HG02970 (cell line): ENCODE measurements around the gene XYLT1.

Source experiments
- ATAC-seq: cut with Tn5 transposase; IDR thresholded peaks from one replicate; pipeline ENCODE4 v1.9.1; 2021; ENCODE audit warnings: mild to moderate bottlenecking, moderate library complexity, moderate number of reproducible peaks; ENCODE audit not compliant: unreplicated experiment, low FRiP score

XYLT1 gene

DNA sequence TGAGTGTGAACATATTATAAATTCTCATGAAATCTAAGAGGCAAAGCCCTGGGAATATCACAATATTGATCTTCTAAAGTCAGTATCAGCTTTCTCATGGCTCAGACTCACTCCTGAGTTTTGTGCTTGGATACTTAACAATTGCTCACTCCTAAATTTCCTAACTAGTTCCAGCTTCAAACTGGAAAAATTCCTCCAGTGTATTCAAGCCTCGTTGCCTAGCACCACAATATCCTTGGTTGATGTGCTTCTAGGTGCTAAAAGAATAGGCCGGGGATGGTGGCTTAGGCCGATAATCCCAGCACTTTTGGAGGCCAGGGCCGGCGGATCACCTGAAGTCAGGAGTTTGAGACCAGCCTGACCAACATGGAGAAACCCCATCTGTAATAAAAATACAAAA is 62.5 kb downstream of the XYLT1 start:
- ATAC-seq: no peak

DNA sequence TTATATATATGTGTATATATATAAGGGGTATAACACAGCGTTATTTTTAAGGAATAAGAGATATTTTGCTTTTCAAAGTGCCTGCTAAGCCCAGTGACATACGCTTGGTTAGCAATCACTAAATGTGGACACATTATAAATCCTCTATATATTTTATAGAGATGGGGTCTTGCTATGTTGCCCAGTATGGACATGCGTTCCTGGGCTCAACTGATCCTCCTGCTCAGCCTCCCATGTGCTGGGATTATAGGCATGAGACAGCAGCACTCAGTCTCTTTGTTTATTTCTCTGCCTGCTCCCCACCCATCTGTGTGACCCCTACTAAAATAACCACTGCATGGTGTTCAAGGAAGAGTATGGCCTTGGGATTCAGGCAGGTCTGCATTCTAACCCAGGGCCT is 63.4 kb downstream of the XYLT1 start:
- no peak for ATAC-seq

DNA sequence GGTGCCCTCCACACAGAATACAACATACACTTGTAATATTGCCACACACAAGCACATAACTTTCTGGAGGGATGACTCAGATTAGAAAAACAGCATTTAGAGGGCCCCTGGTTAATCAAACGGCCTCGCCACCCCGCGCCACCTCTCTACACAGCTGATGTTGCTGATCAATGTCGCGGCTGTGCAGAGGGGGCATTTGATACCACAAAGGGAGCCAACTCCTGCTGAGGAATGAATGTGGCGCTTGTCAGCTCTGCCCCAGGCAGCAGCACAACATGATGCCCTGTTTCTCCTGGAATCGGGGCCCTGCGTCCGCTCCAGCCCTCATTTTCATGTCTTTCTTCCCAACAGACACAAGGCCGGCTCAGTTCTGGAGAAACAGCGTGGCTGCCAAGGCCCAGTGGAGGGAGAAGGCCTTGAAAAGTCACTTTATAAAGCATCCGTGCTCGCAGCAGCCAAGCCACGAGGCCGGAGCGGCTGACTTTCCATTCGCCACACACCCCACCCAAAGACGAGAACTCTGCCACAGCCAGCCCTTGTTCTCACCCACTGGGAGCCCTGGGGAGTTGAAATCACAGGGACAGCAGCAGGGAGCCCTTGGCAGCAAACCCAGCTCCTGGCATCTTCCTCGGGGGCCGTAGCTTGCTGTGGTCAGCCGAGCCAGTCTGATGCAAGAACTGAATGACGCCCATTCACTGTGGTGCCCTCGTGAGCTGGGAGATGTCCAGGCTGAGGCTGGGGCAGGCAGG is 65.6 kb downstream of the XYLT1 start:
- ATAC-seq: no peak

DNA sequence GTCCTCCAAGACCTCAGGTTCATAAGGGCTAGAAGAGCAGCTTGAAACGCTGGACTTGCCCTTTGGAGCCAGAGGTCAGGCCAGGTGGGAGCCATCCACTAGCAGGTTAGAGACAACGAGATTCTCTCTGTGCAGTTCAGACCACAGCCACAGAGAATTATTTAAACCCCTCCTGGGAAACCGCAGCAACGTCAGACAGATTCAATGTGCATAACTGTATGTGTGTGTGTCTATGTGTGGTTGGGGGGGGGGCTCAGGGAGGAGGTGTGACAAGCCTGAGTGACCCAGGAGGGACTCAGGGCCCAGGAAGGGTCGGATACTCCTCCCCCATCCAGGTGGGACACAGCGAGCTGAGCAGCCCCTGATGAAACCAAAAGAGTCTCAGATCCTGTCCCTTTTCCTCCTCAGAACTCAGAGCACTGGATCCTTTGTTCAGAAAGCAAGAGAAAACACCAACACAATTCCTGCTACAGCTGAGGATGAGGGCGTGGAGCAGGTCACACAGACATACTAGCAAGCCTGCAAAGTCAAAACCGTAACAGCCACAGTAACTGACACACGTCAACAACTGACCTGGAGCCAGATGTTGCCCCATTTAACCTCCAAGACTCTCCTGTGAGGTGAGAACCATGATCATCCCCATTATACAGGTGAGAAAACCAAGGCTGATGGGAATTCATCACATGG is 66.8 kb downstream of the XYLT1 start:
- no peak for ATAC-seq

DNA sequence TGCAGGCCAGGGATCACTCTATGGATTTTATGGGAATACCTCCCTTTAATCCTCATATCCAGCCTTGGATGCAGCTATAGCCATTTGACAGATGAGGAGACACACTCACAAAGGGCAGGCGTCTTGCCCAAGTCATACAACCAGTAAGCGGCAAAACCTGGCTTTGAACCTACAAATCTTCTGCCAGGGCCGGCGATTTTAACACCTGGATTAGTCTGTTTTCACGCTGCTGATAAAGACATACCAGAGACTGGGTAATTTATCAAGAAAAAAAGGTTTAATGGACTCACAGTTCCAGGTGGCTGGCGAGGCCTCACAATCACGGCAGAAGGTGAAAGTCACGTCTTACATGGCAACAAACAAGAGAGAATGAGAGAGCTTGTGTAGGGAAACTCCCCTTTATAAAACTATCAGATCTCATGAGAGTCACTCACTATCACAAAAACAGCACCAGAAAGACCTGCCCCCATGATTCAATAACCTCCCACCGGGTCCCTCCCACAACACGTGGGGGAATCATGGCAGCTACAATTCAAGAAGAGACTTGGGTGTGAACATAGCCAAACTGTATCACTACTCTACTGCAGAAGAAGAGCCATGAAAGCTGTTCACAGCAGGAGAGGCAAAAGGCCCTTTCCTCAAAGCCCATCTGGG is 67.5 kb downstream of the XYLT1 start:
- no peak for ATAC-seq

DNA sequence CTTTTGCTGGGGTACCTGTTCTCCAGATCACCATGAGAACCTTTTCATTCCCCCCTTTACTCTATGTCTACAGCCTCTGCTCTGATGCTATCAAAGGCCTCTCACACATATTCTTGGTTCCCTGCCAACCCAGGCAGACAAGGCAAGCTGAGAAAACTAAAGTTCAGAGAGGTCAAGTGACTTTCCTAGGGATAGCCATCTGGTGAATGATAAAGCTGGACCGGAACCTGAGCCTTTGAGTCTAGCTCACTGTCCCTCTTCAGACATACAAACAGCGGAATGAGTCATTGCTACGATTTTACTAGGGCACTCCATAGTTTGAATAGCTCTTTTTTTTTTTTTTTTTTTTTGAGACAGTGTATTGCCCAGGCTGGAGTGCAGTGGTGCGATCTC is 73.3 kb downstream of the XYLT1 start:
- ATAC-seq: no peak

DNA sequence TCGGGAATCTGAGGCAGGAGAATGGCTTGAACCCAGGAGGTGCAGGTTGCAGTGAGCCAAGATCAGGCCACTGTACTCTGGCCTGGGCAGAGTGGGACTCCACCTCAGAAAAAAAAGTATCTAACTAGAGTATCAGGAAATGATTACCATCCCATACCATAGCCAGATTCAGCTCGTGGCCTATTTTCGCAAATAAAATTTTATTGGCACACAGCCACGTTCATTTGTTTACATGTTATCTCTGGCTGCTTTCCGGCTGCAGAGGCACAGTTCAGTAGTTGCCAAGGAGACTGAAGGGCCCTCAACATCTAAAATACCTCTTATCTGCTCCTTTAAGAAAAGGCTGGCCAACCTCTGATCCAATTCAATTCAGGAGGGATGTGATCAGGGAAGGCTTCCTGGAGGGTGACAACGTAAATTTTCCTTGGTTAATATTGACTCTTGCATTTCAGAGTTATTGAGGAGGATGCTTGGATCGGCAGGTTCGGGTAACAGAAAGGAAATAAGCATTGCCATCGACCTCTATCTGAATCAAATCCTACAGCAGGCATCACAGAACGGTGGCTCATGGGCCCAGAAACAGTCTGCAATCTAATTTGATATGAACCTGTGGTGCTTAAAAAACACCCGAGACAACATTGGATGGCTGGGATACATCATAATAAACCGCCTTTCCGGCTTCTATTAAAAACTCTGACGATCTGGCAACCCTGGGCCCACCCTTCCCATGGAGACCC is 73.8 kb downstream of the XYLT1 start:
- ATAC-seq: no peak

DNA sequence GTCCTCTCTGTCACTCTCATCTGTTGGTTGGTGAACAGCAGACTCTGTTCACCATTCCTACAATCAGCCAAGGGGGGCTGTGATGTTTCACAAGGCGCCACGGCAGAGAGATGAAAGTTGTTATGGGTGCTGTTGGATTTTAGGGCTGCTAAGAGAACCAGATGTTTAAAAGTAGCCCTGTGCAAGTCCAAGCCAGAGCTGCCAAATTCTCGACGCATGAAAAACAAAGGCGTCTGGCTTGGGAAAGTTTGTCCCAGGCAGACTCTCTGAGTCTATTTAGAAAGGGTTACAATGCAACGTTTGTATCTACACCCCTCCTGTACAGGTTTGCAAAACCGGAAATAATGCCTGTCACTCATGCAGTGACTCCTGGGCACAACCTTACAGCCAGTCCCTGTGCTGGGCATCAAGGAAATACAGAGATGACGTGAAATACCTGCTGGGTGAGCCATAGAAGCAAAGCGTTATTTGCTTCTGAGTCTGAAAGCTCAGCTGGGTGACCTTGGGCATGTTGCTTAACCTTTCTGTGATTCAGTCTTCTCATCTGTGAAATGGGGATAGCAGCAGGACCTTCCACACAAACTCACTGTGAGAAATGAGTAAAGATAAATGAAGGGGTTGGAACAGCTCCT is 74.8 kb downstream of the XYLT1 start:
- no peak for ATAC-seq

DNA sequence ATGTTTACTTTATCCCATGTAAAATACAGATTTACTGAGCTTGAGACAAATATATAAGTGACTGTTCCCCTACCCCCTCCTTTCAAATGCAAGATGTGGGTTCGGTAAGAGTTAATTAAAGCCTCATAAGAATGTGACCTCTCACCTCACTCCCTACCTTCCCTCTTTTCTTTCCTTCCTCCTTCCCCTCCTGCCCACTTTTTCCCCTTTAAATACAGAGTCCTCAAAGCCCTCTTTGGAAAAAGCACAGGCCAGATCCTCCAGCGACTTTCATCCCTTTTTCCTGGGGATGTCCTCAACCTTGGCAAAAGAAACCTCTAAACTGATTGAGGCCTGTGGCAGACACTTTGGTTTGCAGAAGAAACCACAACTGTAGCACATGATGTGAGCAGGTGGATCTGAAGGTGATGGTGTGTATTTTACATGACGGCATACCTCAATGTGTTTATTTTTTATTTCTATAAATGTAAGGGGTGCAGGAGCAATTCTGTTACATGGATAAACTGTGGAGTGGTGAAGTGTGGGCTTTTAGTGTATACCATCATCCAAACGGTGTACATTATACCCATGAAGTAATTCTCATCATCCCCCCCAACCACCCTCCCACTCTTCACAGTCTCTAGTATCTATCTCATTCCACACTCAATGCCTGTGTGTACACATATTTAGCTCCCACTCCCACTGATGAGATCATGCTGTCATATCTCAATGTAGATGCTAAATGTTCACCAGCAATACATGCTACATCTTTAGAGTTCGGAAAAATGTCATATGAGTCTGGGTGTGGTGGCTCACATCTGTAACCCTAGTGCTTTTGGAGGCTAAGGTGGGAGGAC is 77.7 kb downstream of the XYLT1 start:
- no peak for ATAC-seq

DNA sequence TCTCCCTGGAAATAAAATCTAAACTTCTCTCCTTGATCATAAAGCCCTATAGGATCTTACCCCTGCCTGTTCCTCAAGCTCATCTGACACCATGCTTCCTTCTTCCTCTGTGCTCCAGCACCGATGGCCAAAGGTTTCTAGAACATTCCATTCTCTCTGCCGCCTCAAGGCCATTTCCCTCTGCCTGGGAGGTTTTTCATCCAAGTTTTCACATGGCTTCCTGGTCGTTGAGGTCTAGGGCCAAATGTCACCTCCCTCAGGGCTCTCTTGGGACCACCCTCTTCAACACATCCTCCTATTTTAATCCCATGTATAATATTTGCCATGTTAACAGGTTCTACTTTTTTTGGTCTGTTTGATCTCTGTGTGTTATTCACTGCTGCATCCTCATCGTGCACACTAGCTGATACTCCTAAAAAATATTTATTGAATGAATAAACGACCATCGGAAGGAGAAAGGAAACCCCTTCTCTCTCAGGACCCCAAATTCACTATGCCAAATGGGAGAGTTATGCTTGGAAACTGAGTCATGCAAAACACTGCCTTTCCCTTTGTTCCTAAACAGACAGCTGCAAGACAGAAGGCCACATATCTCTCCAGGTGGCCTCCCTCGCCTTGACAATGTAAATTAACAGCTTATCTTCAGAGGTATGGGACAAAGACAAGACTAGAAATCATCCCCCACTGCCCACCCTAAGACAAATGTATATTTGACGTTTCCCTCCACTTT is 78.5 kb downstream of the XYLT1 start:
- ATAC-seq: no peak

DNA sequence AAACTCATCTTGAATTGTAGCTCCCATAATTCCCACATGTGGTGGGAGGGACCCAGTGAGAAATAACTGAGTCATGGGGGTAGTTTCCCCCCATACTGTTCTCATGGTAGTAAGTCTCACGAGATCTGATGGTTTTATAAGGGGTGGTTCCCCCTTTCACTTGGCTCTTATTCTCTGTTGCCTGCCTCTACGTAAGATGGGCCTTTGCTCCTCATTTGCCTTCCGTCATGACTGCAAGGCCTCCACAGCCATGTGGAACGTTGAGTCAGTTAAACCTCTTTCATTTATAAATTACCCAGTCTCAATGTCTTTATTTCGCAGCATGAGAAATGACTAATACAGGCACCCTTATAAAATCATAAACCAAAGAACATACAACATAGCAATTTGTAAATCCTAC is 79.0 kb downstream of the XYLT1 start:
- ATAC-seq: no peak

DNA sequence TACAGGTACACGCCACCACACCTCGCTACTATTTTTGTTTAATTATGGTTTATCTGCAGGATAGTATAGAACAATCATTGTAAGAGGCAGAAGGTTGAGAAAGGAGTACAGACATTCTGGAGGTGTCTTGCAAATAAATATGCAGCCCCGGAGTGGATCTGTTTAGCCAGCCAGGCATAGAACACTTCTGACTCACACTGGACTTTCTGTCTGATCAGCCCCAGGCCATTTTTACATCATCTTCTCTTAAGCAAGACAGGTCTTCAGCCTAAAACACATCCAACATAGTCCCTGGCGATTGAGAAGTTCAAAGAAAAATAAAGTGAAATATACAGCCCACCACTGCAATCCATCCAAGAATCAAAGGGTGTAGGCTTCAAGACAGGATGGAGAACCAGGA is 81.4 kb downstream of the XYLT1 start:
- no peak for ATAC-seq

DNA sequence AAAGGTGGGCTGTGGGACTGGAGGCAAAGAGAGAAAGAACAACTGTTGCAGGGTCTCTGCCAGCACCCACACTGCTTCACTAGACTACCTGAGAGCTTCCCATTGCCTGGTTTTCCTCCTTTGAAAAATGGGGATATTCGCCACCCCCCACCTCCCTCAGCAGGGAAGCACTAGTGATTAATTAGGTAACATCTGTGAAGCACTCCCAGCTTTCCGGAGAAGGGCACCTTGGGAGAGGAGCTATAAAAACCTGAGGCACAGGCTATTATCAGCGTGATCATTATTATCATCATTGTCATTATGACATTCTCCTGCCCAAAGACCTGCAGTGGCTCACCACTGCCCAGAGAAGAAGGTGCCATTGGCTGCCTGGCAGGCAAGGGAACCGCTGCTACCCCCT is 83.5 kb downstream of the XYLT1 start:
- ATAC-seq: no peak

DNA sequence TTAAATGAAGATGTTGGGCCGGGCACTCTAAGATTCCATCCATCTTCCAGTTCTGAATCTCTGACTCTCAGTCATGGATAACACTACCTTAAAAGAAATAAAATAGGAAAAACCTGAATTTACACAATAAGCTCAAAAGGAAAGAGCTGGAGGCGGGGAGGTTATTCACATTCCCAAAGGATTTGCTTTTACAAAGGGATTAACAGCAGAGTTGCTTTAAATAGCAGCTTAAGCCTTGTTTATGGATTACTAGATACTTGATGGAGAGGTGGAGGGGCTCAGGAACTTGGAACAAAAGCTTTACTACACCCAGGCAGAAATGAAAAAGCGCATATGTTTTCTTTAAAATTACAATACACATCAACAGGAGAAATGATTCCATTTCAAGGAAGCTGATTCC is 84.5 kb downstream of the XYLT1 start:
- no peak for ATAC-seq

DNA sequence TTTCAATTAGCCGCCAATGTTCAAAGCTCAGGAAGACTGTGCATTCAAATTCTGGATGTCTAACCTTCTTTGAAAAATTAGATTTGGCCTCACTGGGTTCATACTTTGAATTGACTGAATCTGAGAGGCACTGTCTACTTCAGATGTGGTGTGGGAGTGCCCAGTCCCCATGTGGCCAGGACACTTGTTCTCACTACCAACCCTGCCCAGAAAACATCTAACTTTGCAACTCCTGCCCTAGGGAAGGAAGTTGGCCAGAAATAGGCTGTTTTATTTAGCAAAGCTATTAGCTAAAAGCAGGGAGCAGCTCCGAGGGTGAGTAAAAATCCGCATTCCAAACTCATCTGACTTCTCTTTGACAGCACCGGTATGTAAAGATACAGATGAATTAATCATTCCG is 86.3 kb downstream of the XYLT1 start:
- ATAC-seq: no peak

DNA sequence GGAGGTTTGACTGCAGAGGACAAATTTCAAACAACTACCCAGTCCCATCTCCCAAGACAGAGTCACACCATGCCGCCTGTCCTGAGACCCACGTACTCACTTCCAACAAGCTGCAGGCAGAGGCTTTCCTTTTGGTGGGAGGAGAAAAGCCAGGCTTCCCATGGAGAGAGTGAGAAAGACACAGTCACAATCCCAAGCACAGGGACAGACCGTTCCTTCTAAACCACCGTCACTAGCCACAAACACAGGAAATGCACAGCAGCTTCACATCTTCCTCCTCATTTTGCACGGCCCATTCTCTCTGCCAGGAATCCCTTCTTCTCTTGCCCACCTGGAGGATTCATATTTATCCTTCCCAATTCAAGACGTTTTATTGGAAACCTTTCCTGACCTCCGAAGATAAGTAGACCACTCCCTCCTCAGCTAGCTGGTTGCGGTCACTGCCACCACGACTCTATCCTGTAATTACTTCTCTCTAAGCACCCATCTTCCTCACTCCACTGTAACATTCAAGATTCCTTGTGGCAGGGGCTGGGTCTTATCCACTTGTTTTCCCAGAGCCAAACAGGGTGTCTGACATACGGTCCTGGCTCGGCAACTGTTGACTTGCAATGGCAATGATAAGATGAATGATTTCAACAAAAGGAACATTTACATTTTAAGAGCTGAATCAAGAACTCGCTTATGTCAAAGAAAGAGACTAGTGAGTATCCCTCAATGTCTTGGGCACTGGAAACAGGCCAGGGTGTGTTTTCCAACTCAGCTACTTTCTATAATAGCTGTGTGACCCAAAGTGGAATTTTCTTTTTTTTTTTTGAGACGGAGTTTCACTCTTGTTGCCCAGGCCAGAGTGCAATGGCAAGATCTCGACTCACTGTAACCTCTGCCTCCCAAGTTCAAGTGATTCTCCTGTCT is 87.6 kb downstream of the XYLT1 start:
- no peak for ATAC-seq

DNA sequence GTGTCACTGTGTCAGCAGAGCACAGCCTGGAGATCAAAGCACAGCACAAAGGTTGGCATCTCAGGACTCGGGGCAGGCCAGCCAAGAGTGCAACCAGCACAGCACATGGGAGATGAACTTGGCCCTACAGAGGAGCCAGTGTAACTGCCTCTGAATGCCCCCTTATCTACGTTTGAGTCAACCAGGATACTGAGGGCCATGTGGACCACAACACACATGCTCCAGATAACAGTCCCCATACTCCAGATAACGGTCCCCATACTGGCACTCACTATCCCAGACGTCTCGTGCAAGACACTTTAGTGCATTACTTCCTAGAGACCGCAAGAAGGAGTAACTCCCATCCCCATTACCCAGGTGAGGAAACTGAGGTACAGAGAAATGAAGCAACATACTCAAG is 88.2 kb downstream of the XYLT1 start:
- ATAC-seq: no peak

DNA sequence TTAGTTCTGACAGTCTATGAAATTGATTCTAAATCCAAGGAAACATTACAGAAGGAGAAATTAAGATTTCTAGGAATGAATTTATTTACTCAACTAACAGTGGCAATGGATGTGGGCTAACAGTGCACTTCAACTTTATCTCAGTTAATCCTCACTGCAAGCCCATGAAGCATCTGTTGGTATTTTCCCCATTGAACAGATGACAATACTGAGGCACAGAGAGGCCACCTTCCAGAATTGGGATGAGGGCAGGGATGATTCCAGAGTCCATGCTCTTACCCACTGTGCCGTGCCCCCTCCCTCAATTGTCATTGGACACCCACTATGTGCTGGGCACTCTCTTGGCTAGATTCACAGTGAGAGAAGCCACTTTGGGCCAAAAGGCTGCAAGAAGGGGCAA is 89.0 kb downstream of the XYLT1 start:
- no peak for ATAC-seq
